ENCODE results near the gene NHSL2.

NHSL2 gene

GRCh38 chrX:71990518-71990917 is 79.9 kb downstream of the NHSL2 start:
- DNase-seq (ENCODE audit: low spot score): no peak

- no peak for DNase-seq (ENCODE audit: low spot score)
These were observed 80.5 kb downstream of the NHSL2 start for GRCh38 chrX:71991164-71991563.

- no peak for DNase-seq (ENCODE audit: low spot score)
These were observed 82.1 kb downstream of the NHSL2 start for GRCh38 chrX:71992711-71993110.

- DNase-seq (ENCODE audit: low spot score): no peak
These were observed 82.7 kb downstream of the NHSL2 start for GRCh38 chrX:71993371-71993770.

GRCh38 chrX:71994601-71995000 is 84.0 kb downstream of the NHSL2 start:
- no peak for DNase-seq (ENCODE audit: low spot score)

- DNase-seq (ENCODE audit: low spot score): no peak
These were observed 84.5 kb downstream of the NHSL2 start for GRCh38 chrX:71995122-71995521.

- no peak for DNase-seq (ENCODE audit: low spot score)
These were observed 85.5 kb downstream of the NHSL2 start for GRCh38 chrX:71996136-71996535.

GRCh38 chrX:71996826-71997225 is 86.2 kb downstream of the NHSL2 start:
- DNase-seq (ENCODE audit: low spot score): no peak

- DNase-seq (ENCODE audit: low spot score): no peak
These were observed 86.7 kb downstream of the NHSL2 start for GRCh38 chrX:71997320-71997719.

GRCh38 chrX:71998836-71999509 is 88.3 kb downstream of the NHSL2 start:
- DNase-seq (ENCODE audit: low spot score): peak; percentile 4

GRCh38 chrX:71999535-71999934 is 88.9 kb downstream of the NHSL2 start:
- no peak for DNase-seq (ENCODE audit: low spot score)

- DNase-seq (ENCODE audit: low spot score): no peak
These were observed 90.8 kb downstream of the NHSL2 start for GRCh38 chrX:72001471-72001870.

GRCh38 chrX:72001906-72002305 is 91.3 kb downstream of the NHSL2 start:
- DNase-seq (ENCODE audit: low spot score): no peak

GRCh38 chrX:72002875-72003274 is 92.2 kb downstream of the NHSL2 start:
- no peak for DNase-seq (ENCODE audit: low spot score)

GRCh38 chrX:72003811-72004750 is 93.4 kb downstream of the NHSL2 start:
- no peak for DNase-seq (ENCODE audit: low spot score)

- no peak for DNase-seq (ENCODE audit: low spot score)
These were observed 94.4 kb downstream of the NHSL2 start for GRCh38 chrX:72005046-72005445.

GRCh38 chrX:72006461-72006860 is 95.8 kb downstream of the NHSL2 start:
- no peak for DNase-seq (ENCODE audit: low spot score)

- DNase-seq (ENCODE audit: low spot score): no peak
These were observed 99.1 kb downstream of the NHSL2 start for GRCh38 chrX:72009731-72010130.

GRCh38 chrX:72011734-72012133 is 101.1 kb downstream of the NHSL2 start:
- DNase-seq (ENCODE audit: low spot score): no peak

- no peak for DNase-seq (ENCODE audit: low spot score)
These were observed 104.7 kb downstream of the NHSL2 start for GRCh38 chrX:72015383-72015782.

GRCh38 chrX:72016881-72017783 is 106.5 kb downstream of the NHSL2 start:
- DNase-seq (ENCODE audit: low spot score): no peak
